HG02798 (cell line): Measurements from ENCODE around the gene ADCY1.
A peak's percentile ranks its signal among the peaks of the same experiment; 100 is the strongest.

Experiments
- ATAC-seq: cut with Tn5 transposase; IDR thresholded peaks from one replicate; pipeline ENCODE4 v1.9.1; 2021; ENCODE audit warnings: mild to moderate bottlenecking; ENCODE audit not compliant: unreplicated experiment, poor library complexity

The ADCY1 gene

DNA sequence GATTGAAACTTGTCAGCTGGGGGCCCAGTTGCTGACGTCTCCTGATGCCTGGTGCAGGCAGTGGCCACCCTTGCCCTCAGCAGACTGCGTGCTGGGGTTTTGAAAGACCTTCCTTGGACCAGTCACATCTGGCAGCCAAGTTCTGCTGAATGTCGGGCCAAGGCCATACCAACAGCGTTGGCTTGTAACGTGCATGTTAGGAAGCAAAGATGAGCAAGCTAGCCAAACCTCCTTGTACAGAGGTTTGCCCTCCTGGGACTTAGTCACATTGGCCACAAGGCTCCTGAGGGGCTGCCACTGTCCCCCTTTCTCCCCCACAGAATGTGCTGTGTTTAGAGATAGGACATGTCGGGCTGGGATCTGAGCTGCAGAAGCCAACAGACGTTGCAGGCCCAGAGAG is 49.0 kb downstream of the ADCY1 start:
- ATAC-seq, result no peak

DNA sequence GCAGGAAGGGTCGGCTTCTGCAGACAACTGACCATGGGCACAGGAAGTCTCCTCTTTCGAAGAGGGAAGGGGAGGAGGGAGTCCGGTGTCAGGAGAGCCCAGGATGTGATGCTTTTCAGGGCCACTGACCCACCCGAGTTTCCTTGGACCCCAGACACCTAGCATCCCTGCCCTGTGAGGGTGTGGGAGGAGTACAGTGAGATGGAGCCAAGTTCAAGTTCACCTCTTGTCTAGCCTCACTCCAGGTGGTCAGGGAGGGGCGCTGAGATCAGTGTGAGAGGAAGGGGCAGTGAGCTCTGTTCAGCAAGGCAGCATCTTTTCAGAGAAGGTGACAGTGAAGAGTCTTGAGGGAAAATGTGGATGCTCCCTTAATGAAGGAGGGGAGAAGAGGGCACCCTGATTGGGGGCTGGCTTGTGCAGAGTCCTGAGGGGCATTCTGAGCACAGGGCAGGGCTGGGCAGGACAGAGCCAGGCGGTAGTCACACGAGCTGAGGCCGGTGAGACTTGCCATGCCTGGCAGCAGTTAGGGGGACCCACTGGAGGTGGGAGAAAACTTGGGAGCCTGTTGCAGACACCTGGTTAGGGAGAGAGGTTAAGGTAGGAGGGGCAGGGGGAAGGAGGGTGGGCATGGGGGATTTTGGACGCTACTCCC is 49.7 kb downstream of the ADCY1 start:
- ATAC-seq, result no peak

DNA sequence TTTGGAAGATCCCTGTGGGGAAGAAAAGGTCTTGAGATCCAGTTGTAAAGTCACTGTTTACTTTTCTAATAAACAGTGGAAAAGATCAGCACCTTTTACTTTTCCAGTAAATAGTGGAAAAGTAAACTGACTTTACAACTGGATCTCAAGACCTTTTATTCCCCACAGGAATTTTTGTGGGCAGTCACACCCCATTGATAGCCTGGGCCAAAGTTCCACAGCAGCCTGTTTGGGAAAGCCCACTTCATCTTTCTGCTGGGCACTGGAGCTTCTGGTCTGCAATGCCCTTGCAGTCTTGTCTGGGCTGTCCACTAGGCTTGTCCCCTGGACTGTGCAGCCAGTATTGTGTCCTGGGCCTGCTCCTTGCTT is 50.2 kb downstream of the ADCY1 start:
- ATAC-seq, result no peak

DNA sequence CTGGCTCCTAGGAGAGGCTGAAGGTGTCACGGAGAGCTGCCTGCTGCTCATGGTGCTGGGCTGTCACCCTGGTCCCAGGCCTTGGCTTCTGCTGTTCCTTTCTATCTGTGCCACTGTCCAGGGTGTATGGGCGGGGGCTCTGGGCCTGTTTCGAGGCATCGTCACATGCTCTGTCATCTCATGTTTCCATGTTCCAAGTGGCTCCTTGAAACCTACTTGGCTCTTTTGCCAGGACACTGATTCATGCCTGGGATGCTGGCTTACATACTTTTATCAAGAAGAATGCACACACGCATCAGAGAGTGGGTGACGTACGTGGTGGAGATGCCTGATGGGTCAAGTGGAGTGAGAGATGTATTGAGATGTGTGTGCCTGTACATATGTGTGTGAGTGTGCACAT is 50.9 kb downstream of the ADCY1 start:
- ATAC-seq, result no peak

DNA sequence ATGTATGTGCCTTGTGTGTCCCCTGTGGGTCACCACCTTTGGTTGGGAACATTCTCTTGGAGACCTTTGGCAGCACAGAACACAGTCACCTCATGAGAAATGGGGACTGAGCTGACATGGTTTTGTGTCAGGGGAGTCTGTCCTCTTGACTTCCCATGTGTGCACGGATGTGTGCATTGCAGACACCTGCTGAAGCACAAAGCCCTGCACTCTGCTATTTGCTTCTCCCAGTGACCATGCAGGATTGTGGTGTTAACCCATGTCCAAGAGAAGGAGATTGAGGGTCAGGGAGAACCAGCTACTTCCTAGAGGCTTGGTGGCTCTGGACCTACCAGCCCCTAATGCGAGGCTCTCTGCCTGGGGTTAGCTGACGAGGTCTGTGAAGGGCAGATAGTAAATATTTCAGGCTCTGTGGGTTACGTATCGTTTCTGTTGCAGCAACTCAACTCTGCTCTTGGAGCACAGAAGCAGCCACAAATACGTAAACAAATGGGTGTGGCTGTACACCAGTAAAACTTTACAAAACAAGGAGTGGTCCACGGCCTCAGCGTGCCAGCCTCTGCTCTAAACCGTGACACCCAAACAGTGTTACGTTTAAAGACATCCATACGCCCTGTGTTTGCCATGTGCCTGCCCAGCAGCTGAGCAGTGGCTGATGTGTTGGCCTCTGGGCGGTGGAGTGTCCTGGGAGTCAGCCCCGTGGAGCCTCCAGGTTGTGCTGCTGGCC is 51.7 kb downstream of the ADCY1 start:
- ATAC-seq, result no peak

DNA sequence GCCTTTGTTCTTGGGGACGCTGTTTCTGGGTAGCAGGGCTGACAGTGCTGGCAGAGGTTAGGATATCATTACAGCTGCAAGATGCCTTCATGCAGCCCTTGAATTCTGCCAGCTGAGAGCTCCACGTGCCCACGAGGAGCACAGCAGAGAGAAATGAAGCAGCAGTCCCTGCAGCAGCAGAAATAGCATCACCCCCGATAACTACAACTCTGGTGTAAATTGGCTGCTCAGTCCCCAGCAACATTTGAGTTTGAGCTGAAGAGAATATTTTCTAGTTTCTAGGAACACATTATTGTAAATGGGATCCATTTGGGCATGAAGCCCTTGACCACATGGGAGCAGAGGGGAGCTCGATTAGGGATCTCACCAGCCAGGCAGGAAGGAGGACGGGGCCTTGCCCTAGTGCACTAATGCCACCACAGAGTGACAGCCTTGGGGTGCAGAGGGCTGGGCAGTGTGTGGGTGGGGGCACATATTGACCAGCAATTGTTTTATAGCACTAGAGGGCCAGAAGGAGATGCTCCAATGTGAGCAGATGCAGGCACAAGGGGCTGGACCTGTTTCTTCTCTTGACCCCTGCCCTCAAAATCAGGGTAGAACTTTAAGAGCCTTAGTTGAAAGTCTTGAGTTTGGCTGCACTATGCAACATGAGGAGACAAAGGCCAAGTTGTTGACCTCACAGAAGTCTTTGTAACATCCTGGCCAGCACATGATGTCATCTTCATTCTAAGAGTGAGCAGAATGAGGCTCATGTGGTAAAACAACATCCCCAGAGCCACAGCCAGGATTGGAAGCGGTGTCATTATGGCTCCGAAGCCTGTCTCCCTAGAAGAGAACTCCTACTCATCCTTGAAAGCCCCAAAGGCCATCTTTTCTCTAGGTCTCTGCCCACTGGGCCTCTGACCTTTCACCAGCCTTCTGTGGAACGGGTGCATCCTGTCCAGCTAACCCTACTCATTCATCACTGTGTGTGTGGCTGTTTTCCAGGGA is 52.6 kb downstream of the ADCY1 start:
- no peak for ATAC-seq

DNA sequence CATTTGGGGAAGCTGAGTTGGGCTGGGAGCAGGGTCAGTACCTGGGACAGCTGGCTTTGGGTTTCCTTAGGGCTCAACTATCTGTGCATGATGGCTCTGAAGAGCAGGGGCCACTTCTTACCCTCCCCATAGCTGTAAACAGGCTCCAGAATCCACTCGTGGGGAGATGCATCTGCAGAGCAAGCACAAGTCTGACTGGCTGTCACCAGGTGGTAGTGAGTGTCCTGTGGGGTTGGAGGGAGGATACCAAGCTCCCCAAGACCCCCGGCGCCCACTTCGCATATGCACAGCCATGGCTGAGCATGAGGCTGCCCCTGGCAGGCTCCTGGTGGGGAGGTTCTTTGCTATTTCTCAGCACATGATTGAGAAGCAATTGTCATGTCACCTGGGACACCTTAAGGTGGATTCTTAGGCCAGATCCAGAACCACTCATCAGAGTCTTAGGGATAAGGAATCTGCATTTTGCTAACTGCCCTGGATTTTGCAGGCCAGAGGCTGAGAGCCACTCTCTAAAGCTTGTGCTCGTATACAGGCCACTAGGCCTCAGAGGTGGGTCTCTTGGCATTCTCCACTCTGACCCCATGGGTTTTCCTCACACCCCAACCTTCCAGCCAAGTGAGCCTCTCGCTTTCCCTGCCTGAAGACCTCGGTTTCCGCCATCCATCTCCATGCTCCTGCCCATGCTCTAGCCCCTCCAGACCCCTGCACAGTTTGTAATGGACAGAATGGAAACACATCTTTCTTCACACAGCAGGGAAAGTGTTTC is 53.7 kb downstream of the ADCY1 start:
- ATAC-seq, result no peak

DNA sequence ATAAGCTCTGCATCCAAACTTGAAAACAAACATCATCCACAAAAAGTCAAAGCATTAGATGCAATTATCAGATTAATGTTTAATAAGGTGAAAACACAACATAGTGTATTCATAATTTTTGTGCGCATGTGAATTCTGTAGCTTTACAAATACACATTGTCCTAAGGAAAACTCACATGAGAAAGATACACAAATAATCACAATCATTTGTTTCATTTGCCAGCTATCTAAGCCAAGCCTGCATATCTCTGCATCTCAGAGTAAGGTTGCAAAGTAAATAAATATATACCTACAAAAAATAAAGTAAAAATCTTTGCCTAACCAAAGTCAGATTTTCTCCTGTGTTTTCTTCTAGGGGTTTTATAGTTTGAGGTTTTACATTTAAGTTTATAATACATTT is 57.4 kb downstream of the ADCY1 start:
- ATAC-seq, result no peak

DNA sequence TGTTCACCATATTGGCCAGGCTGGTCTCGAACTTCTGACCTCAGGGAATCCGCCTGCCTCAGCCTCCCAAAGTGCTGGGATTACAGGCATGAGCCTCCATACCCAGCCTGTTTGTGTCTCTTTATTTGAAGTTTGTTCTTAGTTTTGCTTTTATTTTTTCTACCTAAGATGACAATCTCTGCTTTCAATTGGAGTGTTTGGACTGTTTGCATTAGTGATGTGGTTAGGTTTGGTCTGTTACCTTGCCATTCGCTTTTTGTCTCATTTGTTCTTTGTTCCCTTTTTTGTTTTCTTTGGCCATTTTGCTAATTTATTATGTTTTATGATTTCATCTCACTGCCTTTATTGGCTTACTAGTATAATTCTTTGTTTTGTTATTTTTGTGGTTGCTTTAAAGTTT is 62.6 kb downstream of the ADCY1 start:
- ATAC-seq, result no peak

DNA sequence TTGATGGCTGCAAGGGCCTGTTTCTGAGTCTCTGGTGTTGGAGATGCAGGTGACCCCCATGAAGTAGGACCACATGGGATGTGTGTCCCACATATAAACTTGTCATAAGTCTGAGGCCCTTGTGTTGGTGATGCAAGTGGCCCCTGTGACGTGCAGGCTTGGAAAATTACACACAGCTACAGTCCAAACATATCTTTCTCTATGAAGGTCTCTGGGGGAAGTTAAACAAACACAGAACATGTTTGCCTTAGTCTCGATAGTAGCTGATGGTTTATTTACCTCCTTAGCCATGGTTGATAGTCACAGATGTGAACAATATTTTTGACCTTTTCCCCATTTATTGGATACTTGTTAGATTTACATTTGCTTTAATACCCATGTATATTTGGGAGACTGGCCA is 64.7 kb downstream of the ADCY1 start:
- no peak for ATAC-seq

DNA sequence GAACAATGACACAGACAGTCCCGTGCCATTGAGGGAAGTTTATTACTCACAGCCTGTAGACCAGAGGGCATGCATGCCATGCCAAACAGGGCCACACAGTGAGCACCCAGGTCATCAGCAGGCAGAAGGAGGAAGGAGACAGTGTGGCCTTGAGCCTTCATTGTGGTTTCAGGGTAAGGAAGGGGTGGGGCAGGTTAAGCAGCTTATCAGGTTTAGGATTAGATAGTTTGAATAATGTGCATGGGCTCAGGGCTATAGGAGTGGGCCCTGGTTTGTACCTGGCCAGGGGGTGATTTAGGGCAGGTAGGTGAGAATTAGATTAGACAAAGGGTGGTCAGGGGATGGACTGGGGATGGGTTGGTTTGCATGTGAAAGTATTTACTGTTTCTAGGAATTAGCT is 67.9 kb downstream of the ADCY1 start:
- ATAC-seq, result no peak

DNA sequence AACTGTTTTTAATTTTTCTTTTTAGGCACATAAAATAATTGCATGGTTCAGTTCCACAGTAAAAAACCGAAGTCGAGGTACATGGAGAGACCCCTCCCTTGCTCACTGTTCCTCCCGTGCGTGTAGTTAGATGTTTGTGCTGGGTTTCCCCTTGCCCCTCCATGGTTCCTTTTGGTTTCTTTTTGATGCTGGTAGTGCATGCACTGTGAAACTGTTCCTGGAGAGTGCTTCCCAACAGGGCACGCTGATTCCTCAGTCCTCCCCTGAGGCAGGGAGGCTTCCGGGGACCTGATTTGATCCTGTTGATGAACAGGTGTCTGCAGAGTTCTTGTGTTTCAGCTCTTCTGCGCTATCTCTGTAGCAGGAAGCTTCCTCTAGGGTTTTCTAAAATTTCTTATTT is 69.5 kb downstream of the ADCY1 start:
- ATAC-seq, result peak; percentile 55

DNA sequence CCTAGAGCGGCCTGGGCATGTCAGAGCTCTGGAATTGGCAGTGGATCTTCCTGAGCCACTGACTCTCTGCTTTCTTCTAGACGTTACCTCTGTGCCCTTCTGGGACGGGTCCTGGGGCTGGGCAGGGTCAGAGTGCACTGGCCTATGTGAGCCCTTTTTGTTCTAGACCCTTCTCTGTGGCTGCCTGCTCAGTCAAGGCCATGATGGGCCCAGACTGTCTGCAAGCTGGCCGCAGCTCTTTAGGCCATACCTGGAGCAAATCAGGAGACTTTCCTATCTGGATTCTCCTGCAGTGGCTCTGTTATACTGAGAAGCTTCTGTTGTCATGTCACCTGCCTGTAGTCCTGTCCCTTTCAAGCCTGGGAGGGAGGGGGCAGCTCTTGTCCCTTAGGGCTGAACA is 70.1 kb downstream of the ADCY1 start:
- ATAC-seq, result no peak

DNA sequence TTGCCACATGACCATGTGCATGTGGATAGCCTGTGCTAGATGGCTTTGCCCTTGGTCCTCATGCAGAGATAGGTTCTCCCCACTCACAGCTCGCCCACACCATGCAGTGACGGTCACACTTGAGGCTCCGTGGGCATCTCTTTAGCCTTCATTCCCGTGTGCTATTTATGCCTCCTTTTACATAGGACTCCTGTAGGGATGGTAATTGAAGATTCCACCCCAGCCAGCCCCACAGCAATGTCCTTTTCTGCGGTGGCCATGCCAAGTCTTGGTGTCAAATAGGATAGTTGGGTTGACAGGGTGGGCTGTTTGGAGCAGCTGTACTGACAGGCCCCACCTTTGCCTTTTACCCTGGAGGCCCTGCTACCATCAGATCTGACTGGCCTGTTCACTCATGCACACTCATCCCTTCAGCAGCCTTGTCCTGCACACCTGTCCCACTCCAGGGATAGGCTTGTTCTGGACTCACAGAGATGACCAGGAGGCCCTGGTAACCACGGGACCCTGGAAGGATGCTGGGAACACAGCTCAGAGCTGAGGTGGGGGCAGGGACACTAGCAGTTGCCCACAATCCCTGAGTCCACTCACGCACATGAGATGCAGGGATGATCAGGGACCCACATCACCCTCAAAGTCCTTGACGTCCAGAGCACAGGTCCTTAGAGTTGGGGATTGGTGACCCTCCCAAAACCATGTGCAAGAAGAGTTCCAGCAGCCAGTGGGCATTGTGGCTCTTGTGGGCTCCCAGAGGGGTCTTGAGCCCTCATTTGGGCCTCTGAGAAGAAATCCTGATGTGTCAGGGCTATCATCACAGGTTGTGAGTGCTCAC is 71.2 kb downstream of the ADCY1 start:
- no peak for ATAC-seq

DNA sequence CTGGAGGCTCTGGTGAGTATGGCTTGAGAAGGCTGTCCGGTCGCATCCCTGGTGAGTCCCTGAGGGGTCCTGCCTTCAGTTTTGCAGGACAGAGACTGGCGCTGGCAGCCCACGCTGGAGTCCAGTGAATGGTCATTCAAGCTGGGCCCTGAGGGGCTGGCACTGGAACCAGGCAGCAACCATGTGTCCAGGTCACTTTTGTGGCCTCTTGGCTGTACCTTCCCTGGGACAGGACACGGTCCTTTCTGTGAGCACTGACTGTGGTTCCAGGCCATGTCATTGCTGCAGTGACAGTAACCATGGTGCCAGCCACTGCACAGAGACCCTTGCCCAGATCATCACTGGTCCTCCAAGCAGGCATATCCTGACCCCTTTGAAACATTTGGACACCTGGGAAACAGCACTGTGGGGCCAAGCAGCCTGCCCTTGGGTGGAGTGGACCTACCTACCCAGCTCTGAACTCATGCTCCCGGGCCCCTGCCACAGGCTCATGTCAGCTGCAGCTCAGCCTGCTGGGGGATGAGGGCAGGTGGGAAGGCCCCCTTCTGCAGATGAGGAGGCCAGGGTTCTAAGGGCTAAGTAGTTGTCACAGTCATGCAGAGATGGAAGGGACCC is 72.1 kb downstream of the ADCY1 start:
- ATAC-seq, result no peak

DNA sequence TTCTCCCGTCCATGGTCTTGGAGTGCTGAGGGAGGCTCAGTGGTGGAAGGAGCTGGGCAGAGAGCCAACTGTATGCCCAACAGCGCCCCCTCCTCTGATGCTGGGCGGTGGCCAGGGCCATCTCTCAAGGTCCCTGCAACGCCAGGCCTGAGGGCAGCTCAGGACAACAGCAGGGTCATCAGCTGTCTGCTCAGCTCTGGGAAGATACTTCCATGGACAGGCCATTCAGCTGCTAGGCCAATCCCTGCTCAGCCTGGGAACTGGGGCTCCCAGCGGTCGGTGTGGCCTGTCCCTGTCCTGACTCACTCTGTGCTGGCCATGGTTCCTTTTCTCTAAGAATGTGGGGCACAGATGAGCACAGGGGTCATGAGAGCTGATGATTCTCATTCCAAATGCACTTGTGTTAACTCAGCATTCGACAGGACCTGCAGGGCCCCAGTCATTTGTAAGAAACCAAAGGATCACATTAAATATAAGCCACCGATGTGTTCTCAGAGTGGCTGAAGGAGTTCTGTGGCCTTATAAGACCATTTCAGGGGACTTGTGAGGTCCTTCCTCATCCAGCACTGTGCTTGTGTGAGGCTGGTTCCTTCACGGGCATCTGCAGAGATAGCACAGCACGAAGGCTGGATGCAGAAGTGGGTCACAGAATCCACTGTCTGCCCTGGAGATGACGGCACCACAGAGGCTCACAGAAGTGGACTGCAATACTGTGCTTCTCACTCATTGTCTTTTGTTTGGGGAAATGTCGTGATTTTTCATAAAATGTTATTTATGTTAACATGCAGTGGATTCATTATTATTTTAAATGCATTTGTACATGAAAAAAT is 73.0 kb downstream of the ADCY1 start:
- no peak for ATAC-seq

DNA sequence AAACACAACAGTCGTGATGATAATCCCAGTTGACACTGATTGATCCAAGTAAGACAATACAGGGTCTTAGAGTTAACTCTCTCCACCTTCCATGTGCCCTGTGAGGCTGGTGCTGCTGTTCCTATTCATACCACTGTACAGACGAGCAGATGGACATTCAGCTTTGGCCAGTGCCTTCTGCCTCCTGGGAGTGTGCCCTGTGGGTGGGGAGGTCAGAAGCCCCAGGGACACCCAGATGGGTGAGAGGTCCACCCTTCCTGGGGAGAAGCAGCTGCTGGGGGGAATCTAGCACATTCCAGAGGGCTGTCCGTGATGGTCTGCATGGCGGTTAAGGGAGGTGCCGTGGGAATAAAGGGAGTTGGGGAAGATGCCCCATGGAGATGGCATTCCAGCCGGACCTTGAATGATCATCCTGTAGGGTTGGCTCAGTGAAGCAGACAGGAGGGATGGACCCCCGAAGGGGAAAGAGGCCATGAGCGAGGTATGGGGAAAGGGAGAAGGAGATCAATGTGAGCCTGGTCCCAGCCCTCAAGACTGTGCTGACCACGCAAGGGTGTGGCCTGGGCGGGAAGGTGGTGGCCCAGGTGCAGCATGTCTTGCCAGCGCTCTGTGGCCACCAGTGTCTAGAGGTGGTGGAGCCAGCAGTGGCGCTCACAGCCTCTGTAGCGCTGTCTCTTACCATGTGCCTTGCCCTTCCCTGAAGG is 74.0 kb downstream of the ADCY1 start:
- ATAC-seq, result no peak

DNA sequence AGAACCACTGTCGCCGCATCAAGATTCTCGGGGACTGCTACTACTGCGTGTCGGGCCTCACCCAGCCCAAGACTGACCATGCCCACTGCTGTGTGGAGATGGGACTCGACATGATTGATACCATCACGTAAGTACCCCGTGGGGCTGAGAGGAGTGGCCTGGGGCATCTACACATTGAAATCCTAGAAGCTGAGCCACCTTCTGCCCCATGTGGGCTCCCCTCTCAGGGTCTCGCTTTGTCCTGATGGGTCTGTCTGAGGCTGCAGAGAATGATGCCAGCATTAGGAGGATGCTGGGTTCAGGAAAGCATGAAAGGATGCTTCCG is 74.5 kb downstream of the ADCY1 start:
- no peak for ATAC-seq
